Right renal cortex interstitium (tissue), 3 donors: ENCODE data around the gene E4F1. TPM values are rescaled to one million over a fixed set of nuclear protein-coding genes. Genes with fewer than 3 reads are reported as not detected.

ENCODE experiments used
- DNase-seq, 3 donors: peaks; one replicate each; pipeline ENCODE4 v3.0.0-alpha.2; 2013; ENCODE audit warnings: low read depth in 3 of 3, low spot score in 2 of 3
- polyA plus RNA-seq, 3 donors: library from polyadenylated mRNA; unstranded; fragments of 120-200 nt; gene quantifications; one replicate each; pipeline ENCODE4 v1.2.1, GENCODE V29; 2013; ENCODE audit not compliant: insufficient read length in 3 of 3

E4F1 gene
- polyA plus RNA-seq, 3 donors: 13.2 to 14.3 (median 13.6) TPM

DNA sequence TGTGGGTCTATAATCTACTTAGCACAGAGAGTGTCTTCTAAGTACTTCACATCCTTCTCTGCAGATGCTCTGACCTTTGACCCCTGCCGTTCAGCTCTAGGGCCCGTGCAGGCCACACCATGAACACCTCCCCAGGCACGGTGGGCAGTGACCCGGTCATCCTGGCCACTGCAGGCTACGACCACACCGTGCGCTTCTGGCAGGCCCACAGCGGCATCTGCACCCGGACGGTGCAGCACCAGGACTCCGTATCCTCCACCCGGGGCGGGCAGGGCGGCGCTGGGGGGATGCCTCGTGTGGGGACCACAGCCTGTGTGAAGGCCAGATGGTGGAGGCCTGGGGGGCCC lies 17.5 kb upstream of the E4F1 start:
- DNase-seq: no peak

DNA sequence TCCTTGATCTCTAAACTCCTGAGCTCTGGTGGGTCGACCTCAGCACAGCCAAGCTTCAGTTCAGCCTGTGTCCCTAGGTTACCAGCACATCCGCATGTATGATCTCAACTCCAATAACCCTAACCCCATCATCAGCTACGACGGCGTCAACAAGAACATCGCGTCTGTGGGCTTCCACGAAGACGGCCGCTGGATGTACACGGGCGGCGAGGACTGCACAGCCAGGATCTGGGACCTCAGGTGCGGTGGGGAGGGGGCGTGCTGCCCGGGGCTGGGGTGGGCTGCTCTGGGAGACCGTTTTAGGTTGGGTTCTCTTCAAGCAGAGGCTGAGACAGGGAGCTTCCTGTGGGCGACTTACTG lies 17.0 kb upstream of the E4F1 start:
- DNase-seq: no peak

DNA sequence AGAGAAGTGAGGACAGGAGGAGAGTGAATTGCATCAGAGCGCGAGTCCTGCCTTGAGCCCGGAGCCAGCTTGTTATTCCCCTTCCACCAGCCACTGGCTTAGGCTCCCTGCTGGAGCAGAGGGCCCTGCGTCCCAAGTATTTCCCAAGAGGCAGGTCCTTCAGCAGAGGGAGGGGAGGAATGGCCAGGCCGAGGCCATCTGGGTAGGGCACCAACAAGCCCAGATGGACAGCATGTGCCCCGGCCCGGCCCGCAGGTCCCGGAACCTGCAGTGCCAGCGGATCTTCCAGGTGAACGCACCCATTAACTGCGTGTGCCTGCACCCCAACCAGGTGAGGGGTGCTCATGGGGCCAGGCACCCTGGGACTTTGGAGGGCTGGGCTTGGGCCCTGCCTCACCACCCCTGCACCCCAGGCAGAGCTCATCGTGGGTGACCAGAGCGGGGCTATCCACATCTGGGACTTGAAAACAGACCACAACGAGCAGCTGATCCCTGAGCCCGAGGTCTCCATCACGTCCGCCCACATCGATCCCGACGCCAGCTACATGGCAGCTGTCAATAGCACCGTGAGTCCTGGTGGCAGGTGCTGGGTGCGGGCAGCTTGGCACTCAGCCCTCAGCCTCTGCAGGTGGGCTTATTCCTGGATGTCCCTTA lies 16.5 kb upstream of the E4F1 start:
- DNase-seq: no peak

DNA sequence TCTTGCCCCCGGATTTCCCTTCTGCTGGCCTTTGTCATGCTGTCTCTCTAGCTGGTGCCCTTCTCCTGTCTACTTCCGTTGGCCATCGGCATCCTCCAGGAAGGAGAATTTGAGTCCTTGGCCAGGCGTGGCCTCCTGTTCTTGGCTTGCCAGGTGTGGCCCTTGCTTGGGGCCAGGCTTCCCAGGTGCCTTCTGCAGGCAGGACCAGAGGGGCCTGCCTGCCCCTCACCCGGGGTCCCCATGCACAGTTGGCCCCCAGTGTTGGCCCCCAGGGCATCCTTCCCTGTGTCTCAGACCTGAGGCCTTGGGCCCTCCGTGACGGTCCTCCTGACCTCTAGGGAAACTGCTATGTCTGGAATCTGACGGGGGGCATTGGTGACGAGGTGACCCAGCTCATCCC lies 15.5 kb upstream of the E4F1 start:
- DNase-seq: no peak

DNA sequence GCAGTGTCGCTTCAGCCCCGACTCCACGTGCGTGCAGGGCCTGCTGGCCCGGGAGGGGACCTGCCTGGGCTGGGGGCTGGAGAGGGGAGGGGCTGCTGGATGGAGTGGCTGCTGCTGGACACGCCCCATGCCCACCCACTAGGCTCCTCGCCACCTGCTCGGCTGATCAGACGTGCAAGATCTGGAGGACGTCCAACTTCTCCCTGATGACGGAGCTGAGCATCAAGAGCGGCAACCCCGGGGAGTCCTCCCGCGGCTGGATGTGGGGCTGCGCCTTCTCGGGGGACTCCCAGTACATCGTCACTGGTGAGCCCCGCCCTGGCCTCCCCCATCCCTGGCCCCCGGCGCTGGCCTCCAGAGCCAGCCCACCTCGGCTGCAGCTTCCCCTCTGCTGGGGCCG lies 15.1 kb upstream of the E4F1 start:
- DNase-seq: no peak

DNA sequence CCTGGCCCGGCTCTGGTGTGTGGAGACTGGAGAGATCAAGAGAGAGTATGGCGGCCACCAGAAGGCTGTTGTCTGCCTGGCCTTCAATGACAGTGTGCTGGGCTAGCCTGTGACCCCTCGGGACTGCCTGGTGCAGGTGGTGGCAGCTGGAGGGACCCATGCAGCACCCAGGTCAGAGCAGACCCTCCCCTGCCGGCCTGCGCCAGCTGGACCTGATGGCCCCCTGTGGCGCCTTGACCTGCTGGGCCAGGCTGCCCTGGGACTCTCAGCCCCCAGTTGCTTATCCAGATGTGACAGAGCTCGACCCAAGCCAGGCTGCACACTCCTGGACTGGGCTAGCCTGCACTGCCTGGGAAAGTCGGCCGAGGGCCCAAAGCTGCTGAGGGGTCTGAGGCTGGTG lies 14.6 kb upstream of the E4F1 start:
- no peak for DNase-seq

DNA sequence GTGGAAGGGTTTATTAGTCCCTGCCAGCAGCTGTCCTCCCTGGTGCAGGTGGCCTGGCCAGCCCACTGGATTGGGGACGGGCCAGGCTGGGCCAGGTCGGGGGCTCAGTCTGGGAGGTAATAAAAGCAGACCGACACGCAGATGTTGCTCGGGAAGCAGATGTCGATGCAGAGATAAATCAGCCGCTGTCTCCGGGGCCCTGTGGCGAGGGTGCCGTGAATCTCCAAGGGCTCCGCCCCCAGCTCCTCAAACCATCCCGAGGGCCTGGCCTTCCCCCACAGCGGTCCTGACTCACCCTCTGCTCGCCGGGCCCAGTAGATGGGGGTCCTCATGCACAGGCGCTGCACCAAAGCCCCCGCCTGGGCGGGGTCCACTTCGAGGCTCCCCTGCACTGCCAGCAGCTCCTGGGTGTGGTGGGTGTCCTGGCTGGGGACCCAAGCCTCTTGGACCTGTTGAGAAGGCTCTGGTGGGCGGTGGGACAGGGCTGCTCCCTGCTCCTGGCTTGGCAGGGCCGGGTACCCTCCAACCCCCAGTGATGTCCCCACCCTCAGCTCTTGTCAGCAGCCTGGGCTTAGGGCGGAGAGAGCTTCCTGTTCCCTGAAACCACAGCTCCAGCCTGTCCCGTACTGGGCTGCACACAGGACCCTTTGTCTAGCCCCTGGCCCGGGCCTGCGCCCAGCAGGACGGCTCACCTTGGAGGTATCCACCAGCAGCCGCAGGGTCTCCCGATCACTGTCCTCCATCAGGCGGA lies 14.0 kb upstream of the E4F1 start:
- DNase-seq: no peak

DNA sequence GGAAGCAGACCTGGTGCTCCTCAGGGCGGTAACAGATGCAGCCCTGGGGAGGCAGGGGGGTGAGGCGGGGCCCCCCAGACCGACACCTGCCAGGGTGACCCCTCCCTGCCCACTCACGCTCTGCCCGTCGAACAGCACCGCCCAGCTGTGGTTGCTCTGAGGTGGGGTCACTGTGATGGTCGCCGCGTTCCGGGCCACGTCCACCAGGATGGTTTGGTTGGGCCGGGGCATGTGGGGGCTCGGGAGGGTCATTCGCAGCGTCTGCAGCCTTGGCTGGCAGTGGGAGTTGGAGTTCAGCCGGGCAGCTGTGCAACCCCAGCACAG lies 13.4 kb upstream of the E4F1 start:
- DNase-seq: no peak

DNA sequence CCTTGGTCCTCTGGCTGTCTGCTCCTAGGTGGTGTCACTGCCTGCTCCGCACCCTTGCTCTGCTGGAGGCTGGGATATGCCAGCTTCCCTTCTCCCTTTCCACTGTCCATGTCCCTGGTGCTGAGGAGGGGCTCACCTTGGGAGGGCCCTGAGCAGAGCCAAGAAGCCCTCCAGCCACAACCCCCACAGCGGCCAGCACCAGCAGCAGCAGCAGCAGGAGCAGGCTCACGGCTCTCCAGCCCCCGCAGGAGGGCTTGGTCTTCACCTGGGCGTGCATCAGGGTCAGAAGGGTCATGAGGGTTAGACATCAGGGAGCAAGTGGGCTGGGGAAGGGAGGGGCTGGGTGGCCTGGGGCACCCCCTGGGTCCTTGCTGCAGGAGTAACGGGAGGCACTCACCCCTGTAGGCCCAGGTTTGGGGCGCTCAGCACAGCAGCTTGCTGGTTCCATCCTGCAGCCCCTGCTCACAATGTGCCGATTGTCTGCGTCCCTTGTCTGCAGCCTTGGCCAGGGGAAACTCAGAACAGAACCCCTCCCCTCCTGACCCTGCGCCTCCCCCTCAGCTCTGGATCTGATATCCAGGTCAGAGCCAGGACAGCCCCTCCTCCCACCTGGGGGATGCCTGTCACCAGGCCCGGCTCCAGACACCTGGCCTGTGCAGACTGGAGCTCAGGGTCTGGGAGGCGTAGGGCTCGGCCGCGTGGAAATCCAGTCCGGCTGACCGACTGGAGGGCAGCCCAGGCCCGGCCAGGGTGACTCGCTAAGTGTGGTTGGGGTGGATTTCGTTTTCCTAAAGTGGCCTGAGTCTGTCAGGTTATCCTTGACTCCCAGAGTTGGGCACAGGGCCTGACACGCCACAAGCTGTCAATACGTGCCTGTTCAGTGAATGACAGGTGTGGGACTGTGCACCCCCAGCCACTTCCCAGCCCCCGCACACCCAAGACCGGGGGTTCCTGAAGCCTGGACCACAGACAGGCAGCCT lies 12.7 kb upstream of the E4F1 start, which contains the start of gene BRICD5:
BRICD5 (minus strand) TSS at position 478 of the 980 bp plus-strand sequence; CDS start at position 448, 30 bp downstream.
- DNase-seq: no peak

DNA sequence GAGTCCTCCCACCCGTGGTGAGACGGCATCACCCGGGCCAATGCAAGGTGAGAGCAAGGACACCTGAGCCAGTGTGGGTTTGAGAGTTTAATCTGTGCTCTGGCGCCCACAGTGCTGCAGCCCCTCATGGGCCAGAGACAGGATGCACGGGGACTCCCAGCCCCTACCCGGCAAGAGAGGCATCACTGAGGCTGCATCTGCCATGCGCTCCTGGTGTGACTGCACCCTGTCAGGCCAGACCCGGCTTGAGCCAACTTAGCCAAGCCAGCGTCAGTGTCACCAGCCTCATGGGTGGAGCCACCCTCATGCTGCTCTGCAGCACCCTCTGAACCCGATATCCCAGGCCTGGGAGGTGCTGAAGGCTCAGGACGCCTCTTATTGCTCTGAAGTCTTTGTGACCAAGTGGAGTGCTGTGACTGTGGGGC lies 11.5 kb upstream of the E4F1 start:
- DNase-seq: no peak

DNA sequence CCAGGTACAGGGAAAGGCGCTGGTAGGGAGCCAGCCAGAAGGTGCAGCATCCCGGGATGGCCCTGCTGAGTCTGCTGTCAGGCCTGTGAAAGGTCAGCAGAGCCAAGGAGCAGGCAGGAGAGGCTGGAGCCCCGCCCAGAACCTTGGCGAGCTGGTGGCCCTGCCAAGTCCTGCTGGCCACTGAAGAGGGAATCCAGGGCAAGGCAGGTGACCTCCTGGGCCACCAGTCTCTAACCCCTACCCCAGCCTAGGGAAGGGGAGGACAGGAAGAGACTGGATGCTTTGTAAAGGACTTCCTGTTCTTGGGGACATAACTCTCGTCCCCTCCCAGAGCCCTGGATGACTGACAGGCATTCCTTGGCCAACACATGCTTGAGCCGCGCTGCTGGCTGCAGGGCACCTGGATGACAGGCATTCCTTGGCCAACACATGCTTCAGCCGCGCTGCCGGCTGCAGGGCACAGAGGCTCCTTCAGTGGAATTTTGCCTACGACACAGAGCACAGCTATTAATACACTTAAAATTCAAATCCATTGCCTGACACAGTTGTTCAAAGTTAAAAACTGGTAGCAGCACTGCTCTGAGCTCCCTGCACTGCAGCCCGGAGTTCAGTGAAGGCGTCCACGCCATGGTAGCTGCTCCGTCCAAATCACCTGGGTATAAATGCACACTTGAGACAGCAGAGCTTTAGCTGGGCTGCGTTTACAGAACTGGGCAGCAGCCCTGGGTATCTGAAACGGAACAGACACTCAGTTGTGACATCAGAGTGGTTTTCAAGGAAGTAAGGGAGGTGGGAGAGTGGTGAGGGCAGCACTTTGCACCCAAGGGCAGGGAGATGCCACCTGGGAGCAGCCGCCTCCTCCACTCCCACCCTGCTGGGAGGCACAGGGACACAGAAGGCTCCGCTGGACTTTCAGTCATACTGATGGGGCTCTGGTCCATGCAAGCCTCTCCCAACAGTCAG lies 10.7 kb upstream of the E4F1 start:
- no peak for DNase-seq

DNA sequence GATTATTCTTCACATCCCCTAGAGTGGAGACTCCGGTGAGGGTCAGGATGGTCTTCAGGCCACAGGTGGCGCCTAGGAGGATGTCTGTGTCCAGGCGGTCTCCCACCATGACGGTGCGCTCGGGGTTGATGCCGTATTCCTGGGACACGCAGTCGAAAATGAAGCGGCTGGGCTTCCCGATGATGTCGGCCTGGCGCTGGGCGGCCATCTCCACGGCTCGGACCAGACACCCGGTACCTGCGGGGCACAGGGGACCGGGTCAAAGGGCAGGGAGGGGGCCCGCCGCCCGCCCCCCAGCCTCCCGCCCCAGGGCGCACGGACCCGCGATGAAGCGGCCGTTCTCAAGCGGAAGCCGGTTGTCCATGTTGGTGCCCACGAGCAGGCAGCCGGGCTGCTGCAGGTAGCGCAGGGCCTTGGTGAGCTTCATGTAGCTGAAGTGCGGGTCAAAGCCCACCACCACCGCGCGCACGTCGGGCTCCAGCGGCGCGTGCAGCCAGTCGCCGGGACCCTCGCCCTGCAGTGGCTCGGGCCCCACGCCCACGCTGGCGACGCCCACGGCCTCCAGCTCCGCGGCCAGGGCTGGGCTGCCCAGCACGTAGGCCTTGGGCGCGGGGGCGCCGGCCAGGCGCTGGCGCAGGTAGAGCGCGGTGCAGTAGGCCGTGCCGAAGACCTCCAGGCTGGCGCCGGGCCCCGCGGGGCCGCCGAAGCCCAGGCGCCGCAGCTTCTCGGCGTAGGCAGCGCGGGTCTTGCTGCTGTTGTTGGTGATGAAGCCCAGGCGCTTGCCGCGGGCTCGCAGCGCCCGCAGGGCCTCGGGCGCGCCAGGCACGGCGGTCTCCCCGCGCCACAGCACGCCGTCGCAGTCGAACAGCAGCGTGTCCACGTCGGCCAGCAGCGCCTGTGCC lies 9.3 kb upstream of the E4F1 start:
- DNase-seq: no peak

DNA sequence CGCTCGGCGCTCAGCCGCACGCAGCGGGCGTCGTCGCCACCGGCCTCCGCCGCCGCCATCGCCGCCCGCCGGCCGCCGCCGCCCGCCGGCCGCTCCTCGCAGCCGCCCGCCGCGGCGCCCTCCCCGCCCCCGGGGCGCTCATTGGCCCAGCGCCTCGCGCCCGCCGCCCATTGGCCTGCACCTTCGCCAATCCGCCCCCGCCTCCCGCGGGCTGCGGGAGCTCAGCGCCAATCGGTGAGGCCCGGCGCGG lies 8.7 kb upstream of the E4F1 start, which contains the start of gene PGP:
PGP (minus strand) TSS at position 122 of the 250 bp plus-strand sequence; CDS start at position 59, 63 bp downstream.
- no peak for DNase-seq

DNA sequence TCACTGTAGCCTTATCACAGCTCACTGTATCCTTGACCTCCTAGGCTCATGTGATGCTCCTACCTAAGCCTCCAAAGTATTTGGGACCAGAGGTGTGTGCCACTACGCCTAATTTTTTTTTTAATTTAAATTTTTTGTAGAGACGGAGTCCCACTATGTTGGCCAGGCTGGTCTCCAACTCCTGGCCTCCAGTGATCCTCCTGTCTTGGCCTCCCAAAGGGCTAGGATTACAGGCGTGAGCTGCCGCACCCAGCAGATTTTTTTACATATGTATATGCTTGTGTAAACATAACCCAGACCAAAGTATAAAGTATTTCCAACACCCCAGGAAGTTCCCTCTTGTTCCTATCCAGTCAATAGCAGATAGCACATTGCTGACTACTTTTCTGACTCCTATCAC lies 7.1 kb upstream of the E4F1 start:
- DNase-seq: no peak

DNA sequence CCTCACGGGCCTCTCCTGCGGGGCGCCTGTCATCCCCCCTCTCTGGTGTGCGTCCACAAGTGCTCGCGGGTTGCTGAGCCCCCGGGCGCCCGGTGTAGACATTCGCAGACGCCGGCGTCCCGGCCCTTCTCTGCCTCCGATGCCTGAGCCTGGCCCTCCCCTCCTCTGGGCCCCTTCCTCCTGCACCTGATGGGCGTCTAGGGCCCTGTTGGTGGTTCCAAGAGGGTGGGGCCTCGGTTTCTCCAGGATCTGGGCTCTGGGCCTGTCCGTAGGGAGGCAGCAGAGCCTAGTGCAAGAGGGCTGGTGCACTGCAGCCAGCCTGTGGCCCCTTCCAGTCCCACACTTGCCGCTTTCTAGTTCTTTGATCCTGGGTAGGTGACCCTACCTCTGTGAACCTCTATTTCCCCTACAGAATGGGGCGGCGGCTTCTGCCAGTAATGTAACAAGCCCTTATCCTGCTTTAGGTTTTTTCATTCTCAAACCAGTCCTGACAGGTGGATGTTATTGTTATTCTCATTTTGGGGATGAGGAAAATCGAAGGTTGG lies 623 bp downstream of the E4F1 start:
- DNase-seq: no peak

DNA sequence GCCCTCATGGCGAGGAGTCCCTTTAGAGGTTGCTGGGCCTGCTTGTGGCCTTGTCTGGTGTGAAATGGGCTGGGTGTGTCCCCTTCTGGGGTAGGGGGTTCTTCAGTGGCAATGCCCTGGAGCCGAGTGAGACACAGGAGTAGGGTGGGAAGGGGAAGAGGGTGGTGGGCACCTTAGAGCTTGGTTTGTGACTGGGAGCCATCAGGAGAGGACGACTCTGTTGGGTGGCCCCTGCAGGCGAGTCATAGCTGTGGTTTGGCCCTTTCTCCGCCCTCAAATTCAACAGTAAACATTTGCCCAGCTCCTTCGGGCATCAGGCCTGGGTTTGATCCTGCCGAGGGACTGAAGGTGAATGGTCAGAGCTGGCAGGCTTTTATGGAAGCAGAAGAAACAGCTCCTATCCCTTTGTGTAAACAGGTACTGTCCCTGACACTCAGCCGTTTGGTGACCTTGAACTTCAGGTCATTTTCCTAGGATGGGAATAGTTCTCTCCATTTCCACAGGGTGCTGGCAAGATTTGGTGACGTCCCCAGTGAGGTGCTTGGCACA lies 2.9 kb downstream of the E4F1 start:
- no peak for DNase-seq

DNA sequence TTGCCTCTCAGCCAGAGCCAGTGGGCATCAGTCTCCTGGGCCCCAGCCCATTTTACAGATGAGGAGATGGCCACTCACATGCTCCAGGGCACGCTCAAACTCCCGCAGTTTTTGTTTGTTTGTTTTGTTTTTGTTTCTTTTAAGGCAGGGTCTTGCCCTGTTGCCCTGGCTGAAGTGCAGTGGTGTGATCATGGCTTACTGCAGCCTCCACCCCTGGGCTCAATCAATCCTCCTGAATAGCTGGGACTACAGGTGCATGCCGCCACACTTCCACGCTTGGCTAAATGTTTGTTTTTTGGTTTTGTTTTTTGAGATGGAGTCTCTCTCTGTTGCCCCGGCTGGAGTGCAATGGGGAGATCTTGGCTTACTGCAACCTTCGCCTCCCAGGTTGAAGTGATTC lies 3.5 kb downstream of the E4F1 start:
- DNase-seq: no peak

DNA sequence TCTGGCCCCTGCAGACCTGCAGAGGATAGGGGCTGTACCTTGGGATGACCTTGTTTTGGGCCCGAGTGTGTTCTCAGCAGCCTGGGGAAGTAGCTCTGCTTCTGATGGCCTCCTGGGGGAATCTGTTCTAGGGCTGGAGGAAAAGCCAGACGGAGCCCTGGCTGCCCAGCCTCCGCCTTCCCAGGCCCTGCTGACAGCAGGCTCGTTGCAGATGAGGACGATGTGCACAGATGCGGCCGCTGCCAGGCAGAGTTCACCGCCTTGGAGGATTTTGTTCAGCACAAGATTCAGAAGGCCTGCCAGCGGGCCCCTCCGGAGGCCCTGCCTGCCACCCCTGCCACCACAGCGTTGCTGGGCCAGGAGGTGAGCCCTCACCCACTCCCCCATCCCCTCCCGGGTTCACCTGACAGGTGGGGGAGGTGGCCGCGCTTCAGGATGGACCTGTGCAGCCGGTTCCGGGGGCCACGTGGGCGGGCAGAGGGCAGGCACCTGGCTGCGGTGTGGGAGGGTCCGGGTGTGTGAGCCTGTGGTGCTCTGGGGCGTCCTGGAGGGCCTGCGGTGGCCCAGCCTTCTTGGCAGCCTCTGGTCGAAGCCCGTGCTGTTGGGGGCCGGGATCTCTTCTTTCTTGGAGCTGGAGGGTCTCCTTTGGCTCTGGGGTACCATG lies 4.9 kb downstream of the E4F1 start:
- no peak for DNase-seq
